ENCODE results near the gene PSMB10.
"Not testable (repeated sequence)": the region's sequence is repeated elsewhere in the genome, so short reads cannot be mapped to it uniquely, and the experiment has no call there.

The PSMB10 gene

DNA sequence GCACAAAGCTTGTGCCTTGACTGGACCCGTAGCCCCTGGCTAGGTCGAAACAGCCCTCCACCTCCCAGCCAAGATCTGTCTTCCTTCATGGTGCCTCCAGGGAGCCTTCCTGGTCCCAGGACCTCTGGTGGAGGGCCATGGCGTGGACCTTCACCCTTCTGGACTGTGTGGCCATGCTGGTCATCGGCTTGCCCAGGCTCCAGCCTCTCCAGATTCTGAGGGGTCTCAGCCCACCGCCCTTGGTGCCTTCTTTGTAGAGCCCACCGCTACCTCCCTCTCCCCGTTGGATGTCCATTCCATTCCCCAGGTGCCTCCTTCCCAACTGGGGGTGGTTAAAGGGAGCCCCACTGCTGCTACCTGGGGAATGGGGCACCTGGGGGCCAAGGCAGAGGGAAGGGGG is 8.5 kb downstream of the PSMB10 start:
- no peak for DNase-seq

GRCh38 chr16:67927131-67927941 is 9.3 kb downstream of the PSMB10 start:
- no peak for DNase-seq

- DNase-seq = peak in 39 of 58 donors; percentile 20 to 70 (median 42)
Observed at GRCh38 chr16:67926181-67926750, 10.4 kb downstream of the PSMB10 start.

DNA sequence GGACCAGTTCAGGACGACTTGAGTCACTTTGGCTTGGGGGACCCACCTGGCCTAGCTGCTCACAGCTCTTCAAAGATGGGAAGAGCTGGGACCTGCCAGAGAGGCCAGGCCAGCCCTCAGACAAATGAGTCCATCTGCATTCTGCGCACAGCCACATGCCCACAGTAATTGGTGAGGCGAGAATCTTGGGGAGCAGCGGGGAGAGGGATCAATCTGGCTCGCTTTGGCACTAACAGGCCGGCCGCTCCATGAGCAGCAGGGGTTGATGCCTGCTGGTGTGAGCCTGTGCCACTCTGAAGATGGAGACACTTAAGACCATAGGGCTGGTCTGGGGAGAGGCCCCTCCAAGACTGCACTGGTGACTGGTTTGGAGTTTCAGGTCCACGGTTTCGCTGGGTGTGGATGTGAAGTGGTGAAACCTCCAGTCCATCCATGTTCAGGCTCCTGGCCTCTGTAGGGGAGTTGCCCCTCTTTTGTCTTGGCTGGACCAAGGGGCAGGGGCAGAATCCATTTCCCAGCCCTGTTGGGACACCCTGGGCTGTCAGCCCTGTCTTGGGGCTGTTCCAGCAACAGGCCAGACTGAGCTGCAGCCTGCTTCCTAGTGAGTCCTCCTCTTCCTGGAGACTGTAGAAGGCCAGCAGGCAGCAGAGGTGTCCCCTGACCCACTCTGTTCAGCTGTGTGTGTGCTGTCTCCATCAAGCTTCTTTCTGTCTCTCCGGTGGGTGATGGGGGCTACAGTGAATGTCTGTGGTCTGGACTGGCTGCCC is 12.3 kb downstream of the PSMB10 start:
- peak in 2 of 58 donors; percentile 16 to 41 for DNase-seq

DNA sequence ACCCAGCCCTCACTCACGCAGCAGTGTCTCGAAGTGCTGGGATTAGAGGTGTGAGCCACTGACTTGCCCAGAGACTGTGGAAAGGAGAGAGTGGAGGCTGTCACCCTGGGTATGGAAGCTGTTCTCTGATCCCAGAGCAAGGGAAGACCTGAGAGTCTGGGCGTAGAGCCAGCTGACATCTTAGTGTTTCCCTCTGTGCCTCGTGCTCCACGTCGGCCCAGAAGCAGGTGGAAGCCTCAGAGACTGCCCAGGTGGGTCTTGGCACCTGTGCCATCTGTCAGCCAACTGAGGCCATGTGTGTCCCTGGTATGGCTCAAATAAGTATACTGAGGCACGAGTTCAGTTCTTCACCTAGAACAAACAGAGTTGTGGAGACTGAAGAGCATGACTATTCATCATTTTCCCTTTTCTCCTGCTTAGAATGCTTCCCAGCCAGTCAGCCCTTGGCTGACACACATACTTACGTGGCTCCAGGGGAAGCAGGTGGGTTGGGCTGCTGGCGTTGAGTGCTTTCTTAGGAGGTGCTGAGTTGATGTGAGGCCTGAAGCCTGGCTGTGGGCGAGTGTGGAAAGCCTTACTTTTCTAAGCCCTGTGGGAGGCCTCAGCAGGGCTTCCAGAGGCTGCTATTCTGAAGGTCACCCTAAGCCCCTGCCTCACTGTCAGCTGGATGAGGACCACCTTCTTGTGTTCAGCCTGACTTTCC is 13.1 kb downstream of the PSMB10 start:
- peak in 22 of 58 donors; percentile 19 to 58 (median 36) for DNase-seq

GRCh38 chr16:67922740-67923139 is 13.9 kb downstream of the PSMB10 start:
- DNase-seq = no peak

- DNase-seq = peak in 2 of 58 donors; percentile 17 to 42
Observed at GRCh38 chr16:67922221-67922620, 14.4 kb downstream of the PSMB10 start.

- no peak for DNase-seq
Observed at GRCh38 chr16:67919622-67920221, 16.9 kb downstream of the PSMB10 start.

DNA sequence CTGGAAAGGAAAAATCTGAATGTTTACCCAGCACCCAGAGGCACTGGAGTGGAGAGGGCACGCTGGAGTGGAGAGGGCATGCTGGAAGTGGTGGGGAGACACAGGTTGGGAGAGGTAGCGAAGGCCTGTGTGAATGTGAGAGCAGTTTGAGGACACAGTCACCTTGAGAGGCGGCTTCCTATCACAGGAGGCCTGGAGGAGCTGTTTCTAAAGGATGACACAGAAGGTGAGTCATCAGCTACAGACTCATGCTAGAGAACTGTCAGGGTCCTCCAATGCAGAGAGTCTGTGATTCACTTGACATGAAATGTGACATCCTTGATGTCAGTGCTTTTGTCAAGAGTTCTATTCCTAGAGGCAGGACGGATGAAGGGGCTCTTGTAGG is 18.8 kb downstream of the PSMB10 start:
- DNase-seq = peak in 9 of 58 donors; percentile 21 to 62 (median 54)

DNA sequence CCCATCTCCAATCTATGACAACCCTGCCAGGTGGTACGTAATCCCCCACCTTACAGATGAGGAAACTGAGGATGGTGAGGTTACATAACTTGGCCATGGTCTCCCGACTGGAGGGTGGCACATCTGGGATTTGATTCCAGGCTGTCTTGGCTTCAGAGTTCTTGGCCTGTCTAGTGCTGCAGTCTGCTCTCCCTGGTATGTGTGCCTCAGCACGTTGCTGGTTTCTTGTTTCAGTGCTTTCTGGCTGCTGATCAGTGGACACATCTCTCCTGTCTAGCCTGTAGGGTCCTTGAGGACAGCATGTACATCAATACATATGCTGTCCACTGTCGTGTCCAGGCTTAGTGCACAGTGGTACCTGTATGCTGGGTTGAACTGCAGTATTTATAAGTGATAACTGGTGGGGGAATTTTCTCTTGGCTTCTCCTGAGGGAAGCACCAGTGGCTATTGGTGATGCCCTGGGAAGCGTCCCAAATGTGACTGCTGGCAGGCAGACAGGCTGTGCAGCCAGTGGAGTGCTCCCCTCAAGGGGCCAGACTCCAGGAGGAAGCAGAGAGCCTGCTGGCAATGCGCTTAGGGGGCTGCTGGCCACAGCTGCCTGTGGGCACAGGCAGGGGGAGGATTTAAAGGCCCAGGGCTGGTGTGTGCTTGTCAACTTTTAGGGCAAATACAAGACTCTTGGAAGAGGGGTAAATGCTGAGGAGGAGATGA is 19.4 kb downstream of the PSMB10 start:
- peak in 49 of 58 donors; percentile 23 to 83 (median 57) for DNase-seq

GRCh38 chr16:67915831-67916723 is 20.6 kb downstream of the PSMB10 start:
- no peak for DNase-seq

GRCh38 chr16:67915496-67915769 is 21.2 kb downstream of the PSMB10 start:
- not testable (repeated sequence) for DNase-seq

DNA sequence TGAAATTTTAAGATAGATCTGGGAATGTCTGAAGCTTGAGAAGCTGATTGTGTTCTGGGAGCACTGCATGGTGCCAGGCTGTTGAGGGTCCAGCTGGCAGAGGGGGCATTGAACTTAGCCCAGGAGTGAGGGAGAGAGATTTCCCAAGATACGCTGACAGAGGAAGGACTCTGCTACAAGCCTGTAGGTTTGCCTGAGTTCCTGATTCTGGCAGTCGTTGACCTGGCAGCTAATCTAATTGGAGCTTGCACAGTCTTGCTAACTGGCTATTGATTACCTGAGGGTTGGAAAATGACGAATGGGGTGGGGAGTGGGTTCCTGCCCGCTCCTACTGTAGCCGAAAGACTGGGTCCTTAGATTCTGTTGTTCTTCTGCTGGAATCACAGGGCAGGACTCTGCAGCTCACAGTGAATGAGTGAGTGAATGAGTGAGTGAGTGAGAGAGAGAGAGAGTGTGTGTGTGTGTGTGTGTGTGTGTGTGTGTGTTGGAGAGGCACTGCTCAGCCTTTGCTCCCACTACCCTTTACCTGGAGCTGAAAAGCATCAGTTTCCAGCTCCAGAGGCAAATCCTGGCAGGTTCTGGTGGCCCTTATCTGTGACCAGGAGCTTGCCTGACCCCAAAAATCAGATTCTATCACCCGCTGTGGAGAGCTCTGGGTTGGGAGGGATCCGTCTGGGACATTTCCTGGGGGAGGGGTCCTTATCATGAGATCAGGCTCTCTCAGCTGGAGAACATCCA is 21.7 kb downstream of the PSMB10 start:
- DNase-seq = no peak

- DNase-seq = peak in 53 of 58 donors; percentile 9 to 94 (median 71)
Observed at GRCh38 chr16:67910158-67910557, 26.5 kb downstream of the PSMB10 start.

GRCh38 chr16:67909056-67909742 is 27.5 kb downstream of the PSMB10 start:
- DNase-seq = no peak

DNA sequence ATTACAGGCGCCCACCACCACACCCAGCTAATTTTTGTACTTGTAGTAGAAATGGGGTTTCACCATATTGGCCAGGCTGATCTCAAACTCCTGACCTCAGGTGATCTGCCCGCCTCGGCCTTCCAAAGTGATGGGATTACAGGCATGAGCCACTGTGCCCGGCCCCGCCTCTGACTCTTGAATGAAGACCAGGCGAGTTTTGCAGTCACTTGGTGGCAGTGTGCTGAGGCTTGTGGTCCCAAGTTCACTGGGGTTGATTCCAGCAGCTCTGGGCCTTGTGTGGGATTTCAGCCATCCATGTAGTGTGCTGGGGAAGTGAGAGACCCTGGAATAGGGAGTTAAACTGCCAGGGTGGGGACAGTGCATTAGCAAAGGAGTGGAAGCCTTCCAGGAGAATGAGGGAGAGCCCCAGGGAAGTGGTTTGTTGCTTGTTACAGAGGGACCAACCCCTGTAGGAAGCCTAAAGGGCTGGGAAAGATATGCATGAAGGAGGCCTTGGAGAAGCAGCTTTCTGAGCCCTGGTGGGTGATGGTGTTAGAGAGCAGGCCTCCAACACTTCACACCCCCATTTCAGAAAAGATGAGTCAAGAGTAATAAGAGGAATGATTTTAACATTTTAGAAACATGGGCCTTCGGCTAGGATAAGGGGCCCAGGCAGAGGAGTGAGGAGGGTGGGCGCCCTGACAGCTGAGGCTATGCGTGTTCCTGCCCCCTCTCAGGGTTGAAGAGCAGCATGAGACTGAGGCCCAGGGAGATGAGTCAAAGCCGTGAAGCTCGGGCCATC is 29.1 kb downstream of the PSMB10 start:
- no peak for DNase-seq

- DNase-seq = no peak
Observed at GRCh38 chr16:67902831-67903230, 33.8 kb downstream of the PSMB10 start.

Measured in anterior cingulate cortex (tissue), 58 donors.